Mesothelial cell of epicardium (in vitro differentiated cells): ENCODE measurements around the gene POPDC3. TPM values are rescaled to one million over a fixed set of nuclear protein-coding genes. Genes with fewer than 3 reads are reported as not detected.

Source experiments
- DNase-seq, 2 experiments: peaks; one replicate each; pipeline ENCODE4 v3.0.0; 2021; ENCODE audit warnings: low spot score in 2 of 2; ENCODE audit not compliant: unreplicated experiment in 2 of 2
- H3K27ac Mint-ChIP-seq: 2 replicates; pipeline ENCODE4 v1.8.0; 2021; ENCODE audit warnings: mixed read lengths
- H3K27me3 Mint-ChIP-seq: 2 replicates; pipeline ENCODE4 v1.8.0; 2021; ENCODE audit warnings: low read depth, mixed read lengths
- H3K36me3 Mint-ChIP-seq: 2 replicates; pipeline ENCODE4 v1.8.0; 2021; ENCODE audit warnings: mixed read lengths
- H3K4me1 Mint-ChIP-seq: 2 replicates; pipeline ENCODE4 v1.8.0; 2021; ENCODE audit warnings: mixed read lengths
- H3K4me3 Mint-ChIP-seq: 2 replicates; pipeline ENCODE4 v1.8.0; 2021; ENCODE audit warnings: mild to moderate bottlenecking, moderate library complexity, mixed read lengths
- H3K9me3 Mint-ChIP-seq: 2 replicates; pipeline ENCODE4 v1.8.0; 2021; ENCODE audit warnings: mixed read lengths
- total RNA-seq: library from RNA; stranded (reverse); gene quantifications from 3 replicates; pipeline ENCODE4 v1.2.1, GENCODE V29; 2021
- TF ChIP-seq, protein P1 (sequence below): fragments of 200-600 bp; sonication (generic); IDR thresholded peaks from one replicate; pipeline ENCODE4 v1.5.0; 2021; ENCODE audit warnings: antibody characterized with exemption; ENCODE audit not compliant: unreplicated experiment

POPDC3 gene
- total RNA-seq, 1 donor from 2014 or later: 10.4 TPM

GRCh38 chr6:105192707-105193465 lies 13.1 kb upstream of the POPDC3 start:
- Mint-ChIP-seq H3K27me3 (no peaks in the 10 kb centered on the region), H3K4me3 (no peak overlapping the region), H3K27ac (no peak overlapping the region), H3K4me1 (peaks cover 16% of the 10 kb centered on the region), H3K36me3 (peaks cover 7% of the 10 kb centered on the region), H3K9me3 (peaks cover 16% of the 10 kb centered on the region)
- TF ChIP-seq, protein P1, sequence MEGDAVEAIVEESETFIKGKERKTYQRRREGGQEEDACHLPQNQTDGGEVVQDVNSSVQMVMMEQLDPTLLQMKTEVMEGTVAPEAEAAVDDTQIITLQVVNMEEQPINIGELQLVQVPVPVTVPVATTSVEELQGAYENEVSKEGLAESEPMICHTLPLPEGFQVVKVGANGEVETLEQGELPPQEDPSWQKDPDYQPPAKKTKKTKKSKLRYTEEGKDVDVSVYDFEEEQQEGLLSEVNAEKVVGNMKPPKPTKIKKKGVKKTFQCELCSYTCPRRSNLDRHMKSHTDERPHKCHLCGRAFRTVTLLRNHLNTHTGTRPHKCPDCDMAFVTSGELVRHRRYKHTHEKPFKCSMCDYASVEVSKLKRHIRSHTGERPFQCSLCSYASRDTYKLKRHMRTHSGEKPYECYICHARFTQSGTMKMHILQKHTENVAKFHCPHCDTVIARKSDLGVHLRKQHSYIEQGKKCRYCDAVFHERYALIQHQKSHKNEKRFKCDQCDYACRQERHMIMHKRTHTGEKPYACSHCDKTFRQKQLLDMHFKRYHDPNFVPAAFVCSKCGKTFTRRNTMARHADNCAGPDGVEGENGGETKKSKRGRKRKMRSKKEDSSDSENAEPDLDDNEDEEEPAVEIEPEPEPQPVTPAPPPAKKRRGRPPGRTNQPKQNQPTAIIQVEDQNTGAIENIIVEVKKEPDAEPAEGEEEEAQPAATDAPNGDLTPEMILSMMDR: no peak
- no peak for DNase-seq

DNA sequence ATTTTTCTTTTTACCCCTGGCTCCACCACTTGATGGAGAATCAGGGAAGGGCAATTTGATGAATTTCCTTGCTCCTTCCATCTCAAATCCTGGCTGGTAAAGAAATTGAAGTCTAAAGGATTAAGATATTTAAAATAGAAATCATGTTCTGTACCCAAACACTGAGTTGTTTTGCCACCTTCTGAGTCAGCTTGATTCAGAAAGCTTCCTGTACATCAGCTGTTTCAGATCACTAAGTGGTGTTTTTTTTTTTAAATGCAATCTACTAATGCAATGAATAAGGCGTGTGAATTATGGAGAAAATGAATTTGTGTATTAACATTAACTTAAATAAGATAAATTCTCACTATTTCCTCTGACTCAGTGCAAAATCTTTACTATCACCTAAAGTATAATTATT lies 11.5 kb upstream of the POPDC3 start:
- DNase-seq: no peak
- Mint-ChIP-seq H3K36me3 (peaks cover 3% of the 10 kb centered on the region), H3K27ac (no peak overlapping the region), H3K27me3 (no peaks in the 10 kb centered on the region), H3K4me3 (no peak overlapping the region), H3K9me3 (peaks cover 13% of the 10 kb centered on the region), H3K4me1 (peaks cover 19% of the 10 kb centered on the region)
- TF ChIP-seq, protein P1: no peak

DNA sequence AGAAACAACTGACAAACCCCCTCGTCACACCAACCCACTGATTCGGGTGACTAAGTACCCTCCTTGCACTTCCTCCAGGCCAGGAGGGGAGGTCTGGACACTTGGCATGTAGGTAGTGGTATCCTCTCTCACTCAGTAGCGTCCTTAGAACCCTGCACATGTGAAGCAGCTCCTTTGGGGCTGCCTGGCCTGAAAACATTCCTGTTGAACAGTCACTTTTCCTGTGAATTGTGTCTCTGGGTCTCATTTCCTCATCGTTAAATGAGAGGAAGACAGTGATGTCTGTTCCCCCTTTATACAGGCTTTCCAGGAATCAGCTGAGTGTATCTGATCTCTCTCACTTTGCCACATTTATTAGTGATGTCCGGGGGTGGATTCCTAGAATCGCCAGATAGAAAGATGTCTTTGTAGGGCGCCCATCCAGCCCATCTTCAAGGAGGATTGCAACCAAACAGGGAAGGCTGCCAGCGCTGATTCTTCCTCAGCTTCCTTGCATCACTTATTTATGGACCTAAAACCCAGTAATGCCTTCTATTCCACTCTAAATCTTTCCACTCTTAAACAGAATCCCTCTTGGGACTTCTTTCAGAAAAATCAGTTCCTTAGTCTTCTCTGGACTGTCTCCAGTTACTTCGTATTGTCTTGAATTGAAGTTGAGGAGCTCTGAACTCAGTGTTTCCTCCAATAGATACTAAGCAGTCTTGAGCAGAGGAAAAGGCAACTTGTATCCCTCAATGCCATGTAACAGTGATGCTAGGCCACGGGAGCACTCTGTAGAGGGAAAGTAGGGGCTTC lies 9.4 kb upstream of the POPDC3 start:
- peaks cover 16% of the 10 kb centered on the region for H3K4me1 Mint-ChIP-seq
- no peak overlapping the region for H3K4me3 Mint-ChIP-seq
- H3K27ac Mint-ChIP-seq: no peak overlapping the region

DNA sequence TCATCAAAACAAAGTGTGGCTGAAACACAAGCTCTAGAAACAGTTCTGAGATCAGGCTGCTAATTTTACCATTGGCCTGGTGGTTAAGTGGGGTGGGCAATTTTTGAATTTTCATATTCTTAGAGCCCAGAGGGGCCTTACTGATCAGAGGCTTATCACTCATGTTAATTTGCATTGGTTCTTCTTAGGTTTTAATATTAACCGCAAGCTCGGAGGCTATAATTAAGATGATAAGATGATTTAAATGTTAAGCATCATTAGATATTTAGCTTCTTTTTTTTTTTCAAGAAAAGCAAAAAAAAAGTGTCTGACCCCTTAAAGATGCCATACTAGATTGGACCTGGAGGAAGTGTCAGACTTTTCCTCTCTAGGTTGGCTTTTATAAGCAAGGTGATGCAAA lies 8.4 kb upstream of the POPDC3 start:
- Mint-ChIP-seq H3K9me3 (peaks cover under 1% of the 10 kb centered on the region), H3K27ac (no peak overlapping the region), H3K4me3 (no peak overlapping the region), H3K36me3 (no peaks in the 10 kb centered on the region), H3K27me3 (no peaks in the 10 kb centered on the region), H3K4me1 (peaks cover 20% of the 10 kb centered on the region)
- TF ChIP-seq, protein P1: no peak
- no peak for DNase-seq

More for the DNA sequence above, 9.4 kb upstream of the POPDC3 start:
- TF ChIP-seq, protein P1: no peak
- no peak for DNase-seq
- Mint-ChIP-seq H3K36me3 (no peaks in the 10 kb centered on the region), H3K9me3 (peaks cover 9% of the 10 kb centered on the region), H3K27me3 (no peaks in the 10 kb centered on the region)

- TF ChIP-seq, protein P1: no peak
- Mint-ChIP-seq H3K27ac (no peak overlapping the region), H3K36me3 (no peaks in the 10 kb centered on the region), H3K4me1 (peaks cover 33% of the 10 kb centered on the region), H3K27me3 (no peaks in the 10 kb centered on the region), H3K9me3 (no peaks in the 10 kb centered on the region), H3K4me3 (no peak overlapping the region)
- DNase-seq: no peak
These were observed 6.8 kb upstream of the POPDC3 start for GRCh38 chr6:105186576-105186975.
